NK-92 treated with Interleukin-12 subunit alpha and Interleukin-12 subunit beta, amount 100 ng/mL, for 24 hours (cell line): ENCODE data around the gene DENND4B.
A peak's percentile ranks its signal among the peaks of the same experiment; 100 is the strongest.
"Not testable (repeated sequence)": the region's sequence is repeated elsewhere in the genome, so short reads cannot be mapped to it uniquely, and the experiment has no call there.

Experiments
- DNase-seq: peaks from one replicate; lab custom pipeline; 2025; lab: John Stamatoyannopoulos, UW

Gene DENND4B, protein sequence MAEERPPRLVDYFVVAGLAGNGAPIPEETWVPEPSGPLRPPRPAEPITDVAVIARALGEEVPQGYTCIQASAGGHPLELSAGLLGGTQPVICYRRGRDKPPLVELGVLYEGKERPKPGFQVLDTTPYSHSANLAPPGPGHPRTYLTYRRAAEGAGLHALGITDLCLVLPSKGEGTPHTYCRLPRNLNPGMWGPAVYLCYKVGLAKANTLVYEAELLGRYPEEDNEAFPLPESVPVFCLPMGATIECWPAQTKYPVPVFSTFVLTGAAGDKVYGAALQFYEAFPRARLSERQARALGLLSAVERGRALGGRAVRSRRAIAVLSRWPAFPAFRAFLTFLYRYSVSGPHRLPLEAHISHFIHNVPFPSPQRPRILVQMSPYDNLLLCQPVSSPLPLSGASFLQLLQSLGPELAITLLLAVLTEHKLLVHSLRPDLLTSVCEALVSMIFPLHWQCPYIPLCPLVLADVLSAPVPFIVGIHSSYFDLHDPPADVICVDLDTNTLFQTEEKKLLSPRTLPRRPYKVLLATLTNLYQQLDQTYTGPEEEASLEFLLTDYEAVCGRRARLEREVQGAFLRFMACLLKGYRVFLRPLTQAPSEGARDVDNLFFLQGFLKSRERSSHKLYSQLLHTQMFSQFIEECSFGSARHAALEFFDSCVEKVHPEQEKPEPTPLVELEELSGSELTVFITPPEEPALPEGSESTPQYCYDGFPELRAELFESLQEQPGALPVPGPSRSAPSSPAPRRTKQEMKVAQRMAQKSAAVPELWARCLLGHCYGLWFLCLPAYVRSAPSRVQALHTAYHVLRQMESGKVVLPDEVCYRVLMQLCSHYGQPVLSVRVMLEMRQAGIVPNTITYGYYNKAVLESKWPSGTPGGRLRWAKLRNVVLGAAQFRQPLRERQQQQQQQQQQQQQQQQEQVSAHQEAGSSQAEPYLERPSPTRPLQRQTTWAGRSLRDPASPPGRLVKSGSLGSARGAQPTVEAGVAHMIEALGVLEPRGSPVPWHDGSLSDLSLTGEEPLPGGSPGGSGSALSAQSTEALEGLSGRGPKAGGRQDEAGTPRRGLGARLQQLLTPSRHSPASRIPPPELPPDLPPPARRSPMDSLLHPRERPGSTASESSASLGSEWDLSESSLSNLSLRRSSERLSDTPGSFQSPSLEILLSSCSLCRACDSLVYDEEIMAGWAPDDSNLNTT (N-terminal part only)

DNA sequence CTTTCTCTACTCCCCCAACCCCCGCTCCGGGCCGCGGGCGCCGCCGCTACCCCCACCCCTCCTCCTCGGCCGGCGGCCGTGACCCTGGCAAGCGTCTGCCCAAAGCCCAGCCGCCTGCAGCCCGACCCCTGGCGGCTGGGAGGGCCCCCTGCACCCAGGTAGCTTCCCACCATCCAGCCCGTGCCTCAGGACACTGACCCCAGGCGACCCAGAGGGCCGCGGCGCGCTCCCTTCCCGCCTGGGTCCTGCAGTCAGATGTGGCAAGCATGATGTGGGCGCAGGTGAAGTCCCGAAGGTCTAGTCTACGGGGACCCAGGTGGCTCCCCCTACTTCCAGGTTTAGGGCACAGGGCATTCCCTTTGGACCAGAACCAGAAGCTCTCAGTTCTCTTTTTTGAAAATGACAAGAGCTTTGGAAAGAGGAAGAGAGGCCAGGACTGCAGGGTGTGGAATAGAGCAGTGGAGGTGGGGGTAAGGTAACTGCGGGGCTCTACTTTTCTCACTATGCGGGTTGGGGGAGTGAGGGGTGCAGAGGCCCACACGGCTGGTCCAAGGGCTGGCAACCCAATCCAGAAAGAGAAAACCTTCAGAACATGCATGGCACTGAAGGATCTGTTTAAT is at the start of gene DENND4B:
Gene DENND4B, minus strand, starts transcription at position 97 of the 620 bp plus-strand sequence. CDS start 2,344 bp downstream, outside the sequence.
- DNase-seq, result peak; percentile 77

DNA sequence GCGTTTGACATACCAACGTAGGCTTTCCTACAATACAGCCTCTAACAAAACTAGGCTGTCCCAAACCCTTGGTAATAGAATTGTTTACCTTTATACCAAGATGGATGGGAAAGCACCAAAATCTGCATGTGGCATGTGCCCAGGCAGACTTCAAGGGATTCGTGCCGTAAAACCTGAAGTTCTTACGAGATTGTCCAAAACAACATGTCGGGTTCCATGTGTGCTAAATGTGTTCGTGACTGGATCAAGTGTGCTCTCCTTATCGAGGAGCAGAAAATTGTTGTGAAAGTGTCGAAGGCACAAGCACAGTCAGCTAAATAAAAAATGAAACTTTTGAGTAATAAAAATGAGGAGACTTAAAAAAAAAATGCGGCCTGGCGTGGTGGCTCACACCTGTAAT is 49.1 kb upstream of the DENND4B start:
- no peak for DNase-seq

DNA sequence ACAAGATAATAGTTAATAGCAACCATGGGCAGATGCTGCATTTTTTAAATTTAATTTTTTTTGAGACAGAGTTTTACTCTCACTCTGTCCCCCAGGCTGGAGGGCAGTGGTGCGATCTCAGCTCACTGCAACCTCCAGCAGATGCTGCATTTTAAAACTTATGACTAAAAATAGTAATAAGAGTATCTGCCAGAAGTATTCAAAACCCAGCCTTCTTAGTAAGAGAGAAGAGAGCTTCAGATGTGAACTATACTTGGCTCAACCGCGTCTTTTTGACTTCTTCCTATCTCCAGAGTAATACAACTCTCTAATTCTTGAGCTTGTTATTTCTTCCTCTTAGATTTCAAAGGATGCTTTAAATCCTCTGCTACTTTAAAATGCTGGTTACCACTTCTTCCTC is 48.7 kb upstream of the DENND4B start:
- no peak for DNase-seq

DNA sequence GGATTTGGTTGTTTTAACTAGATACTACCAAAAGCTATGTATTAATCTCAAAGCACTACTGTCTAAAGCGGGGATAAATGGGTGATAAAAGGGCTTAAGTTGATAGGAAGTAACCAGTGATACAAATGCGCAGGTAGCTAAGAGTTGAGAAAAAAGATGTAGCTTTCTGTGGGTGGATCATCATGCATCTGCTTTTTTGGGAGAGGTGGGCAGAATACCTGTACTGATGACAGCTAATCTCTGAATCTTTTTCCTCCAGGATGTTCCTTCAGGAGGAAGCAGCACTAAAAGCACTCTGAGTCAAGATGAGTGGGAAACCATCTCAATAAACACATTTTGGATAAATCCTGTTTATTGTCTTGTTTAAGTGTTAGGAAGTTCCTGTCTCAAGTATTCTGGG is 45.3 kb upstream of the DENND4B start:
- DNase-seq, result no peak

DNA sequence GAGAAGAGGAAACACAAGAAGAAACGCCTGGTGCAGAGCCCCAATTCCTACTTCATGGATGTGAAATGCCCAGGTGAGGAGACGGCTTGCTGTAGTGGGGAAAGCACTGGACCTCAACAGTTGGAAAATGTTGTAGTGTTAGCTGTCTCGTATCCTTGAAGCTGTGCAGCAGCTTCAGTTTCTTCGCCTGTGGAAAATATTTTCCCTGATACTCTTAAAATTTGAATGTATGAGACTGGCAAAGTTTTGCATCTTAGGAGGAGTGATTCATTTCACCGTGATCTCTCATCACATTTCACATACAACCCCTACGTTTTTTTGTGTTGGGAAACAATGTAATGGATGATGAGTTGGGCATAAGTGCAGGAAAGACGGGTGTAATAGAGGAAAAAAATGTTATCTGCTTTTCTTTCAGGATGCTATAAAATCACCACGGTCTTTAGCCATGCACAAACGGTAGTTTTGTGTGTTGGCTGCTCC is 44.7 kb upstream of the DENND4B start:
- DNase-seq, result no peak

DNA sequence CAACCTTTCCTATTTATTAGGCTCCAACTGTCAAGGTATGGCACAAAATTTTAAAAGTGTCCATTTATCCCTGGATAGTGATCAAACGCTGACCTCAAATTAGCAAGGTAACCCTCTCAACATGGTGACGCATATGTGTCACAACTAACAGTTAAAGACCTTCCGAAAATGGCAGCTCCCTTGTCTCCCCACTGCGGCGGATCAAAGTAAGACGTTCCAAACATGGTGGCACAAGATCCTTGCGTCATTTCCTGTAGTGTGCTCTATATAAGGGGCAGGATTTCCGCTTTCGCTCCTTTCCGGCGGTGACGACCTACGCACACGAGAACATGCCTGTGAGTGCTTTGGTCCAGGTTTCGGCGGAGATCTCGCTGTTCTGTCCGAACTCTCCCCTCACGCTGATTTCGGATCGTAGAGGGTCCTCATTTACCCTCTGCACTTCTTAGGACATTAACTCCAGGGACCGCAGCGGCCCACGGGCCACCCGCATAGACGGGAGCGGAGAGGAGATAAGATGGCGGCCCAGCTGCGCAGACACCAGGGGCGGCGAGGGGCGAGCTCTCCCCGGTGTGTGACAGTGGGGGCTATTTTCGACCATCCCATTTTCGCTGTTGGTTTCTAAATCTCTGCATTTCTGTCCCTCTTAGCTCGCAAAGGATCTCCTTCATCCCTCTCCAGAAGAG is 44.1 kb upstream of the DENND4B start, which contains the start of gene RPS27:
Gene RPS27, plus strand, starts transcription at position 295 of the 683 bp plus-strand sequence. Its CDS starts 35 bp downstream, at position 330.
- DNase-seq, result peak; percentile 83

DNA sequence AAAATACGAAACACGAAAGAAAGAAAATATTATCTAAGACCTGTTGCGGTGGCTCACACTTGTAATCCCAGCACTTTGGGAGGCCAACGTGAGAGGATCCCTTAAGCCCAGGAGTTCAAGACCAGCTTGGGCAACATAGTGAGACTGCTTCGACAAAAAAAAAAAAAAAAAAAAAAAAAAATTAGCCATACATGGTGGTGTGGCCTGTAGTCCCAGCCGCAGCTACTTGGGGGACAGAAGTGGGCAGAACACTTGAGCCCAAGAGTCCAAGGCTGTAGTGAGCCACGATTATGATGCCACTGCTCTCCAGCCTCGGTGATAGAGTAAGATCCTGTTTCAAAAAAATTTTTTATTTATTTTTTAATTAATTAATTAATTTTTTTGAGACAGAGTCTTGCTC is 41.1 kb upstream of the DENND4B start:
- no peak for DNase-seq

DNA sequence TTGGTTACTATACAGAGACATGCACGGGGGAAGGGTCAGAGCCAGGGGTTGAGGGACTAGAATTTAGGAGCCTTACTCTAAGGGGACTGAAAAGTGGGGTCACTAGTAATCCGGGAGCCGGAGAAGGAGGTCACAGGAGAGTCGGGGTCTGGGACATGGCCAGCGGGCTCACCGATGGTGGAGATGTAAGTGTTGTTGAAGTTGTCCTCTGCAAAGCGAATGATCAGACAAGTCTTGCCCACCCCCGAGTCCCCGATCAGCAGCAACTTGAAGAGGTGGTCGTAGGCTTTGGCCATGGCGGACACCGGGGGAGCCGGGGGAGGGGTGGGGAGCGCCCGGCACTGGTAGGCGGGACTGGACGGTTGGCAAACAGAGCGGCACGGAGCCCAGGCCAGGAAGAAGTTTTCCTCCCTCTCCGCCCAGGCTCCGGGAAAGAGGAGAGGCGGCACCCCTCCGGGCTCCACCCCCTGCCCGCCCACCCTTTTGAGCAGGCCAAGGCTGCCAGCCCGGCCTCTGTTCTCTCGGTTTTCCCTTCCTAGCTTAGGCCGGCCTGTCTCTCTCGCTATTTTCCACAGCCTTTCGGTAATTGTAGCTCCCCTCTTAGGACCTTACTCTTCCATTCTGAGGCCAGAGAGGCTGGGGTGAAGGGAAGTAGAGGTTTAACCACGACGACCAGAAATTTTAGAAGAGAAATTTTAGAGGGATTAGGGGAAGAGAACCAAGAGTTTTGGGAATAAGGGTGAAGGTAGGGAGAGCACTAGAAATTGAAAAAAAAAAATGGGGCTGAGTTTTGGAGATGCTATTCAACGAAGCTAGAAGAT is 39.6 kb upstream of the DENND4B start, which contains the start of gene RAB13:
Gene RAB13, minus strand, starts transcription at position 399 of the 821 bp plus-strand sequence. Its CDS starts 103 bp downstream, at position 296.
- DNase-seq, result no peak

DNA sequence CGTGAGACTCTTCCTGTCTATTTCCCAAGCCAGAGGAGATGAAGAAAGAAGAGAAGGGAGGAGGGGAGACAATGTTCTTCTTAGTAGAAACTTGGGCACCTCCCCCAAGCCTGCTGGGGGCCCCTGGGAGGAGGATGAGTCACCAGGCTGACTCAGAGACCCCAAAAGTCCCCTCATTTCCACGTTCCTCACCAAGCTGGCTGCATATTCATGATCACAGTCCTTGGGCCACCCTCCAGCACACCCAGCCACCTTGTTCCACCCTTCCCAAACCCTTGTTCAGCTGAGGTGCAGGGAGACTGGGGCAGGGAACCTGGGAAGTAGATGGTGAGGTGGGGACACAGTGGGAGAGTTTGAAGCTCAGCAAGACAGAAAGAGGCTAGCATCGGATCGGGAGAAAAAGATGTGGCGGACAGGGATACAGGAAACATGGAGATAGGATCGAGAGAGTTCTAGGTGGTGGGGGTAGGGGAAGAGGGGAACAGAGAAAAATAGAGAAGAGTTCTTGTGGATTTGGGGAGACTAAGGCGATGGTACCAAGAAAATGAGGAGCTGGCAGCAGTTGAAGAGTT is 38.9 kb upstream of the DENND4B start:
- DNase-seq, result peak; percentile 41

DNA sequence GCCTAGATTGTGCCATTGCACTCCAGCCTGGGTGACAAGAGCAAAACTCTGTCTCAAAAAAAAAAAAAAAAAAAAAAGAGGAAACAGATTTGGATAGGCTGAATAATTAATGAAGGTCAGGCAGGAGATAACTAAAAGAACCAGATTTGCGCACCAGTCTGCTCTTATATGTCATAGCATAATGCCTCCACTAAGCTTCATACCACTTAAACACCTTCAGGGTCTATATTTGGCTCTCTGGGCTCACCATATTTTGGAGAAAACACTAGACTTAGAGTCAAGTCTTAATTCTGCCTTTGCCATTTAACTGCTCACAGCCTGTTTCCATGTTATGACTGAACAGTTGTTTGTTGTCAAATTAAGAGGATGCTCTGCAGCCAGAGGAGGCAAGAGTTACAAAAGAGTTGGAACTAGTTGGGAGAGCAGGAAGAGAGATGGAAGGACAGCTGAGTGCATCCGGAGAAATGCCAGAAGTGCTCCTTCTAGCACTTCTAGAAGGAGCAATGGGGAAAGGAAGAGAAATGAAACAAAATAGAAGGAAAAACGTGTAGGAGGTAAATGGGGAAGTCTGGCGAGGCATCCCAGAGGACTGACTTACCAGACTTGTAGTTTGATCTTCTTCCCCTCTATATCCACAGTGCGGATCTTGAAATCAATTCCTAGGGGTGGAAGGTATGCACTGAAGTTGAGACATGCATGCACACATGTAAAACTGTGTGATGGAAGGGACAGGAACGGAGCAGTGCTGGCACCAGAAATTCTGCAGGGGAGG is 37.8 kb upstream of the DENND4B start:
- no peak for DNase-seq

DNA sequence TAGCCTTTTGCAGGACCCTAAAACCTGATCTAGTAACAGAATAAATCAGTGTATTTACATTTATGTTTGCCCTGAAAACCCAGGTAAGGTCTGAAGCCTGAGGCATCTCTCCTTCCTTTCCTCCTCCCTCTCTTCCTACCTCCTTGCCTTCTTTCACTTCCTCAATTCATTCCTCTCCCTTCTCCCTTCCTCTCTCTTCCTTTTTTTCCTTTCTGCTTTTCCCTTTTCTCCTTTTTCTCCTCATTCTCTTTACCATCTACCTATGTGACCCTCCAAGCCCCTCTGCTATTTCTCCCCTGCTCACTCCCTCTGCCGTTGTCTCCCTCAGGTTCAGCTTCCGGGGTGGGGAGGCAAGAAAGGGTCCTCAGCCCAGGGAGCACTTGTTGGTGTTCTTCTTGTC is 35.2 kb upstream of the DENND4B start:
- not testable (repeated sequence) for DNase-seq

DNA sequence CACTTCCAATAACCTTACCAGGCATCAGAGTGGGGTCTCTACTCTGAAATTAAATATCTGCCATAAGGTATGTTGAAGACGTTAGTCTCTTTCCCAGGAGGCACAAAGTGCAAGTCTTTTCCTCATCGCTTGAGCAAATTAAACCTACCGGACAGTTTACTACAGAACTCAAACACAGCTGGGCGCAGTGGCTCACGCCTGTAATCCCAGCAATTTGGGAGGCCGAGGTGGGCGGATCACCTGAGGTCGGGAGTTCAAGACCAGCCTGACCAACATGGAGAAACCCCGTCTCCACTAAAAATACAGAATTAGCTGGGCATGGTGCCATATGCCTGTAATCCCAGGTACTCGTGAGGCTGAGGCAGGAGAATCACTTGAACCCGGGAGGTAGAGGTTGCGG is 32.6 kb upstream of the DENND4B start:
- DNase-seq, result not testable (repeated sequence)

DNA sequence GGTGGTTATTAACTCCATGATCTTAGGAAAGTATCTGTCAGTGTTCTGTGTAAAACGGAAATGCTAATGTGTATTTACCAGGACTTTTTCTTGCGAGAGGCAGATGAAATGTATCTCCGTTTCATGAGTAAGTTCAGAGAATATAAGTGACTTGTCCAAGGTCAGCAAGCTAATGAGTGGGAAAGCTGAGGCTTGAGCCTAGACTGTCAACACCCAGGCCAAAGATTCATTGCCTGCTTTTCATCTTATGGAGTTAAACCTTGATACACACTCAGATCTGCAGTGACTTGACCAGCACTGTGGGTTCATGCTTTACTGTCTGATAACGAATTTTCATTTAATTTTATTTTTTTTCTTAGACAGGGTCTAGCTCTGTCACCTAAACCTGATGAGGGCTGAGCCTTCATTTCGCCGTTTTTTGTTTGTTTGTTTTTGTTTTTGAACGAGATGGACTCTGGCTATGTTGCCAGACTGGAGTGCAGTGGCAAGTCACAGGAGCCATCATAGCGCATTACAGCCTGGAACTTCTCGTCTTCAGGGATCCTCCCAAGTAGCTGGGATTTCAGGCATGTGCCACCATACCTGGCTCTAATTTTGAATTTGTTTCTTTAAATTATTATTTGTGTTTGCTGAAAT is 31.9 kb upstream of the DENND4B start:
- no peak for DNase-seq

DNA sequence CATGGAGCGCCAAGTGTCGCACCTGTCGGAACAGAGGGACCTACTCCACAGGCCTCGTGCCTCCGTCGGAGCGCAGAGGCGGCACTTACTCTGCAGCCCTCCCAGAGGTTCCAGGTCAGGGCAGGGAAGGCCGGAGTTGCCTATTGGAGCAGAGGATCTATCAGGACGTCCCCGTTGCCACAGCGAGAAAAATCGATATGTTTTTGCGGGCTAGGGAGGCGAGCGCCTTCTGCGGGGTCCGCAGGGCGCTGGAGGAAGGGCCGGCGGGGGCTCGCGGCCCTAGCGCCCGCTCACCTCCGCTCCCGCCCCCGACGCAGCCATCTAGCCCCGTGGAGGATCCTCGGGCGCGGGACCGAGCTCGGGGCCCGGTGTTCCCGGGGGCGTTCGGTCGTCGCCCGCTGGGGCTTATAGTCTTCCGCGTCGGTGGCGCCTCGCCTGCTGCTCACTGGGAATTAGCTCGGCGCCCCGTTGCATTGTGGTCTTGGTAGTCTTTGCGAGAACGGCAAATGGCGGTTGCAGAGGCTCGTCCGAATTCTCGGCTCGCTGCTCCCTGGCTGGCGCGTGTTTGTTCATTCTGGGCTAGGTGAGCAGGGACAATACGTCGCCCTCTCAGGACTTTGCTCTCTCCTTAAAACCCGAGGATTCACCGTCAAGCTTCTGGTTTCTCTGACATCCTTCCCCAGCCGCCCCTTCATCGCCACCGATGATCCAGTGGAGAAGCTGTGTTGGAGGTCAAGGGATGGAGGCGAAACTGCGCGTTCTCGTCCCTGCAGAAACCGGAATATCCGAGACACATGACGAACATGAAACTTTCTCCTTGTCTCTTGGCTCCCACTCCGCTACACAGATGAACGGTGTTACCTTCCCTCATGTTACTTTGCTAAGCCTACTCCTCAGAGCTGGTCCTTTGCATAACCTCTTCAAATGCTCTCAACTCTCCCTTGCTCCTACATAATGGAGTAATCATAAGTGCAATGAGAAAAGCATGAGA is 31.0 kb upstream of the DENND4B start, which contains the start of gene JTB:
Gene JTB, minus strand, starts transcription at position 425 of the 991 bp plus-strand sequence. Its CDS starts 422 bp downstream, at position 3.
- DNase-seq, result peak; percentile 73

DNA sequence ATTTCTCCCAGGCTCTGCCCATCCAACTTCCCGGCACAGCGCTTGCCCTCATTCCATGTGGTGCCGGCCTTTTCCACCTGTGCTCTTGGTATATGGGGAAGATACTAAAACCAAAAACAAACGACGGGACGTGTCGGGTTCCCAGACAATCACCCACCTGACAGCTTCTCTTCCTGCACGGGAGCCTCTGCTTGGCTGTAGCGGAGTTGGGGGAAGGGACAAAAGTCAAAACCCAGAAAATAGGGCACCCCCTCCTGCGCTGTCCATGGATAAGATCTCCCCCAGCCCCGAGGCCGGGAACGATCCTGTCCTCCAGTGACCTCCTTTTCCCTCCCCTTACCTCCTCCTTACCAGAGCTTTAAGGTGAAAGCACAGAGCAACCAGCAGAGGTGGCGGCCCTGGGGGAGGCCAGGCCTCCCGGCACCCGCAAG is 30.3 kb upstream of the DENND4B start:
- no peak for DNase-seq

DNA sequence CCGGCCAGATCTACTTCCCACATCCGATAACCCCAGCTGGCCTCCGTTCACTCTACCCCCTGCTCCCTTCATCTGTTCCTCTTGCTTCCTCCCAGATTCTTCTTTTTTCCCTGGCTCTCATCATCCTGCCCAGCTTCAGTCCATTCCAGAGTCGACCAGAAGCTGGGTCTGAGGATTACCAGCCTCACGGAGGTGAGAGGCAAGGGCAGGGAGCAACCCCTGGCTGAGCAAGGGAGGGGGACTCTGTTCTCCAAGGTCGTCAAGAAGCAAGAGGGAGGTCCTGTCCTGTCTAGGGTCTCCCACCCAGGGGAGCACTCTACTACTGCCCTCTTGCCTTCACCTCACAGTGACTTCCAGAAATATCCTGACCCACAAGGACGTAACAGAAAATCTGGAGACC is 27.0 kb upstream of the DENND4B start:
- no peak for DNase-seq

DNA sequence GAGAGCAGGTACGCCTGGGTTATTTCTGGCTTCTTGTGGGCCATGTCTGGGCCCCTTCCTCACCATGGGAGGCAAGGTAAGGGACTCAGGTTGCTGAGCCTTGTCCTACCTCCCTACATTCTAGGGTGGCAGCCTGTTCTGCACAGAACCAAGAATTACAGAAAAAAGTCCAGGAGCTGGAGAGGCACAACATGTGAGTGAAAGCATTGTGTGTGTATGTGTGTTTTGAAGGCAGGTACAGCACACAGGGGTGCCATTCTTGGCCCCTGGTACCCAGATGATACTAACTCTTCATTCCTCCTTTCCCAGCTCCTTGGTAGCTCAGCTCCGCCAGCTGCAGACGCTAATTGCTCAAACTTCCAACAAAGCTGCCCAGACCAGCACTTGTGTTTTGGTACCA is 26.6 kb upstream of the DENND4B start:
- no peak for DNase-seq
